Fibroblast of lung (primary cell): Measurements from ENCODE around the gene ELMO2. TPM values are rescaled to one million over a fixed set of nuclear protein-coding genes. Genes with fewer than 3 reads are reported as not detected.
A peak's percentile ranks its signal among the peaks of the same experiment; 100 is the strongest.

Source experiments
- DNase-seq, 2 donors: peaks; one replicate each; pipeline versions ENCODE4 v3.0.0 to v3.0.0-alpha.2; 2010; ENCODE audit warnings: low read depth in 2 of 2
- H2AFZ ChIP-seq: 2 replicates; pipeline ENCODE4 v1.5.1; 2012; ENCODE audit warnings: low read length, control low read depth, inconsistent platforms
- H3K27ac ChIP-seq: 2 replicates; pipeline ENCODE4 v1.5.1; 2011; ENCODE audit warnings: low read length, control low read depth; ENCODE audit not compliant: insufficient read depth
- H3K27me3 ChIP-seq: 2 replicates; pipeline ENCODE4 v1.5.1; 2011; ENCODE audit warnings: mild to moderate bottlenecking, low read length; ENCODE audit not compliant: control insufficient read depth, insufficient read depth
- H3K36me3 ChIP-seq: 2 replicates; pipeline ENCODE4 v1.5.1; 2011; ENCODE audit warnings: low read length; ENCODE audit not compliant: control insufficient read depth, insufficient read depth
- H3K4me1 ChIP-seq: 2 replicates; pipeline ENCODE4 v1.5.1; 2011; ENCODE audit warnings: low read length; ENCODE audit not compliant: control insufficient read depth, insufficient read depth; ENCODE audit errors: extremely low read depth
- H3K4me2 ChIP-seq: 2 replicates; pipeline ENCODE4 v1.5.1; 2011; ENCODE audit warnings: low read length, control low read depth; ENCODE audit not compliant: insufficient read depth; ENCODE audit errors: extremely low read depth
- H3K4me3 ChIP-seq, 4 experiments: fragments of 200-600 bp in 1 of 4; sonication (generic) in 1 of 4; replicated peaks in 1 of 4; 2 replicates each; pipeline ENCODE4 v1.5.1; 2011 to 2016; ENCODE audit warnings: low read length in 4 of 4, low read depth in 3 of 4, mild to moderate bottlenecking in 3 of 4, control low read depth in 2 of 4, inconsistent platforms in 1 of 4, mixed read lengths in 1 of 4; ENCODE audit not compliant: insufficient read depth in 1 of 4; ENCODE audit errors: control extremely low read depth in 1 of 4
- H3K79me2 ChIP-seq: 2 replicates; pipeline ENCODE4 v1.5.1; 2012; ENCODE audit warnings: mild to moderate bottlenecking, low read length, inconsistent platforms; ENCODE audit not compliant: control insufficient read depth, insufficient read depth
- H3K9ac ChIP-seq: 2 replicates; pipeline ENCODE4 v1.5.1; 2011; ENCODE audit warnings: mild to moderate bottlenecking, low read length, control low read depth; ENCODE audit not compliant: insufficient read depth
- H3K9me3 ChIP-seq: 2 replicates; pipeline ENCODE4 v1.5.1; 2012; ENCODE audit warnings: low read depth, low read length; ENCODE audit not compliant: control insufficient read depth, insufficient read depth
- H4K20me1 ChIP-seq: 2 replicates; pipeline ENCODE4 v1.5.1; 2011; ENCODE audit warnings: low read length; ENCODE audit not compliant: control insufficient read depth, insufficient read depth; ENCODE audit errors: extremely low read depth
- EZH2 ChIP-seq: IDR thresholded peaks from 2 replicates; pipeline ENCODE4 v1.5.1; 2012; ENCODE audit warnings: low read length, control low read depth, mild to moderate bottlenecking; ENCODE audit errors: missing control alignments
- polyA plus RNA-seq, 2 donors: library from polyadenylated mRNA; depleted of rRNA in 1 of 2; stranded (reverse) in 1 of 2; unstranded in 1 of 2; fragments of >200 nt; gene quantifications; 2 replicates each; pipeline ENCODE4 v1.2.1, GENCODE V29; 2011 to 2012; ENCODE audit warnings: missing spikeins in 1 of 2
- total RNA-seq: library from RNA; depleted of rRNA; stranded (reverse); fragments of >200 nt; gene quantifications from 2 replicates; pipeline ENCODE4 v1.2.1, GENCODE V29; 2014
- TF ChIP-seq, protein P1 (sequence below), 2 donors: IDR thresholded peaks in 1 of 2; conservative IDR thresholded peaks in 1 of 2; 1 replicate in 1 of 2; 2 replicates in 1 of 2; pipeline ENCODE4 v1.5.1; 2011 to 2012; ENCODE audit warnings: low read length in 2 of 2, control low read depth in 1 of 2, inconsistent platforms in 1 of 2, low read depth in 1 of 2, mild to moderate bottlenecking in 1 of 2

ELMO2 gene
- total and polyA plus RNA-seq, 2 donors (not counting 1 experiment from before 2014, with no cell fraction given), result 33.7 to 43.8 TPM

DNA sequence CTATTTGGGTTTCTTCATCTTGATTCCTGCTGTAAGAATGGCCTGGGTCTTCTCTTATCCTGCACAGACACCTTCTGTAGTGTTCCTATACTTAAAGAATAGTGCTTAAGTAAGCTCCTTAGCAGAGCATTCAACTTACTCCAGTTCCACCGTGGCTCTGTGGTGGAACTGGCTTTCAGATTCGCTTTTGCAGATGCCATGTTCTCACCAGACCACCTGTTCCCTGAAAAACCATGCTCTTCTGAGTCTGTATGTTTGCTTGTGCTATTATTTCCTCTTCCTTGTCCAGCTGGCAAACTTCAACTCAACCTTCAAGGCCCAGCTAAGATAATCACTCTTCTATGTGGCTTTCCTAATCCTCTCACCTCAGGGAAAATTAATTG, 4.9 kb downstream of the ELMO2 start:
- Histone ChIP-seq H3K79me2 (peaks cover 46% of the 10 kb centered on the region), H4K20me1 (no peaks in the 10 kb centered on the region), H3K9ac (no peak overlapping the region), H2AFZ (no peak overlapping the region), H3K4me1 (peaks cover 17% of the 10 kb centered on the region), H3K27ac (peak overlapping the region; percentile 55), H3K4me2 (peak overlapping the region; percentile 86), H3K9me3 (no peaks in the 10 kb centered on the region), H3K4me3 (peak overlapping the region in 2 of 4 experiments; percentile 42 to 43), H3K27me3 (no peaks in the 10 kb centered on the region), H3K36me3 (no peaks in the 10 kb centered on the region)
- no peak for DNase-seq
- no peak for TF ChIP-seq EZH2
- TF ChIP-seq, protein P1, sequence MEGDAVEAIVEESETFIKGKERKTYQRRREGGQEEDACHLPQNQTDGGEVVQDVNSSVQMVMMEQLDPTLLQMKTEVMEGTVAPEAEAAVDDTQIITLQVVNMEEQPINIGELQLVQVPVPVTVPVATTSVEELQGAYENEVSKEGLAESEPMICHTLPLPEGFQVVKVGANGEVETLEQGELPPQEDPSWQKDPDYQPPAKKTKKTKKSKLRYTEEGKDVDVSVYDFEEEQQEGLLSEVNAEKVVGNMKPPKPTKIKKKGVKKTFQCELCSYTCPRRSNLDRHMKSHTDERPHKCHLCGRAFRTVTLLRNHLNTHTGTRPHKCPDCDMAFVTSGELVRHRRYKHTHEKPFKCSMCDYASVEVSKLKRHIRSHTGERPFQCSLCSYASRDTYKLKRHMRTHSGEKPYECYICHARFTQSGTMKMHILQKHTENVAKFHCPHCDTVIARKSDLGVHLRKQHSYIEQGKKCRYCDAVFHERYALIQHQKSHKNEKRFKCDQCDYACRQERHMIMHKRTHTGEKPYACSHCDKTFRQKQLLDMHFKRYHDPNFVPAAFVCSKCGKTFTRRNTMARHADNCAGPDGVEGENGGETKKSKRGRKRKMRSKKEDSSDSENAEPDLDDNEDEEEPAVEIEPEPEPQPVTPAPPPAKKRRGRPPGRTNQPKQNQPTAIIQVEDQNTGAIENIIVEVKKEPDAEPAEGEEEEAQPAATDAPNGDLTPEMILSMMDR (conservative IDR thresholded peaks at IDR 0.05 in 1 of 2, IDR thresholded peaks at IDR 0.05 in 1 of 2; ENCODE audit: low read depth in 1 of 2, low read length in 2 of 2), result no peak

DNA sequence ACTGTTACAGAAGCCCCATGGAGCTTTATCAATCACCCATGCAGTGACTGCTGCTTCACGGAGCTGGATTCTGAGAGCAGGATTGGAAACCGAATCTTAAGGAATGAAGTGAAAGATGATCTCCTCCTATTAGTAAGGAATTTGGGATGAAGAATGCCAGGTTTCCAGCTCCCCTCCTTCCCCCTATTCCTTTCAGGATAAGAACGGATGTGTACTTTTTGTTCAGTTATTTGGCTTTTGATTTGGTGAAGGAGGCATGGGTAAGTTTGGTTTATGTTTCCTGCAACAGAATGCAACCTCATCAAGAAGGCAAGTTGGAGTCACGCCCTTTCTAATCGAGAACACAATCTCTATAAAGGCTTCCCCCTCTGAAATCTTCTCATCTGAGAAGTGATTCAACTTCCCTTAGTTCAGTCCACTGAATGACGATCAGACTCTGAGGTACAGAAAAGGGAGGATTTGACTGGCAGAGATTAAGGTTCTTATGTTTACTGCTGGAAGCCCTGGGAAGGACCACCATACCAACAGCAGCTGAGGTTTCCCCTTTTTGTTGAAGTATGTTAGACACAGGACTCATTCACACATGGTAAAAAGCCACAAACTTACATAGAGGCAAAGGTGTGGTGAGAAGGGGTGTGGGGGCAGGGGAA, 5.5 kb downstream of the ELMO2 start:
- Histone ChIP-seq H3K36me3 (no peaks in the 10 kb centered on the region), H4K20me1 (no peaks in the 10 kb centered on the region), H3K27ac (peak overlapping the region; percentile 55), H3K27me3 (no peaks in the 10 kb centered on the region), H3K4me1 (peaks cover 17% of the 10 kb centered on the region), H3K79me2 (peaks cover 46% of the 10 kb centered on the region), H3K9ac (no peak overlapping the region), H3K9me3 (no peaks in the 10 kb centered on the region), H3K4me3 (peak overlapping the region in 2 of 4 experiments; percentile 42 to 43), H3K4me2 (peak overlapping the region; percentile 86), H2AFZ (no peak overlapping the region)
- DNase-seq, result peak; percentile 48 to 67
- no peak for TF ChIP-seq EZH2
- TF ChIP-seq, protein P1 (conservative IDR thresholded peaks at IDR 0.05 in 1 of 2, IDR thresholded peaks at IDR 0.05 in 1 of 2; ENCODE audit: low read depth in 1 of 2, low read length in 2 of 2), result no peak

DNA sequence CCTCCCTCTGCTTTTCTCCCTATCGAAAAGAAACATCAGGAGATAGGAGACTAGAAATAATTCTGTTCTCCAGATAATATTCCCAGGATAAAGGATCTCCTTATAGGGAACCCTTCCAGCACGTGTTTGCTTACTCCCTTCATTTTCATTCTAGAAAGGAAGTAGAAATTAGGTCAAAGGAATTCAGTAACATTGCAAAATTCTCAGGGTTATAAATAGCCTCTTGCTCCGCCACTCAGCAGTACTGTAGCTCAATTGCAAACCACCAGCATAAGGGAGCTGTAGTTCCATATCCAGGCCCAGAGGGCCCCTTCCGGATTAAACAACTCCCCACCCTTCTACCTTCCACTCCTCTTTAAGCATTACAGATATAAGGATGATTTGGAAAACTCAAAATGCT, 6.2 kb downstream of the ELMO2 start:
- DNase-seq, result peak; percentile 74 to 90
- Histone ChIP-seq H3K27ac (peak overlapping the region; percentile 55), H3K79me2 (peaks cover 41% of the 10 kb centered on the region), H3K36me3 (no peaks in the 10 kb centered on the region), H3K4me2 (peak overlapping the region; percentile 86), H4K20me1 (no peaks in the 10 kb centered on the region), H3K9ac (no peak overlapping the region), H3K4me1 (peaks cover 17% of the 10 kb centered on the region), H3K27me3 (no peaks in the 10 kb centered on the region), H2AFZ (no peak overlapping the region), H3K9me3 (no peaks in the 10 kb centered on the region), H3K4me3 (peak overlapping the region in 2 of 4 experiments; percentile 42 to 43)
- TF ChIP-seq, protein P1 (conservative IDR thresholded peaks at IDR 0.05 in 1 of 2, IDR thresholded peaks at IDR 0.05 in 1 of 2; ENCODE audit: low read depth in 1 of 2, low read length in 2 of 2), result peak in 1 of 2 donors; percentile 14
- TF ChIP-seq EZH2, result no peak
